Adrenal gland (tissue), 12 donors: ENCODE data around the gene KRTAP10-1. TPM values are rescaled to one million over a fixed set of nuclear protein-coding genes. Genes with fewer than 3 reads are reported as not detected.
A peak's percentile ranks its signal among the peaks of the same experiment; 100 is the strongest.
"Not testable (repeated sequence)": the region's sequence is repeated elsewhere in the genome, so short reads cannot be mapped to it uniquely, and the experiment has no call there.

ENCODE experiments used
- DNase-seq, 7 donors: peaks; one replicate each; pipeline ENCODE4 v3.0.0-alpha.2; 2019 to 2020
- H3K27ac ChIP-seq, 5 donors: fragments of 200-600 bp; sonication (generic) in 4 of 5; 1 replicate in 3 of 5; 2 replicates in 2 of 5; pipeline versions ENCODE4 v1.5.1 to v1.8.0; 2016 to 2020; ENCODE audit warnings: mild to moderate bottlenecking in 1 of 5
- H3K27me3 ChIP-seq: fragments of 200-600 bp; 2 replicates; pipeline ENCODE4 v1.8.0; 2021
- H3K36me3 ChIP-seq, 2 donors: fragments of 200-600 bp; replicated peaks in 1 of 2; 1 replicate in 1 of 2; 2 replicates in 1 of 2; pipeline versions ENCODE4 v1.5.1 to v1.8.0; 2018 to 2022
- H3K4me1 ChIP-seq, 2 donors: fragments of 200-600 bp; replicated peaks in 1 of 2; 1 replicate in 1 of 2; 2 replicates in 1 of 2; pipeline versions ENCODE4 v1.5.1 to v1.8.0; 2018 to 2021
- H3K4me3 ChIP-seq, 4 donors: fragments of 200-600 bp; sonication (generic) in 3 of 4; one replicate each; pipeline ENCODE4 v1.5.1; 2016 to 2018
- H3K9me3 ChIP-seq, 3 donors: fragments of 200-600 bp; sonication (generic) in 1 of 3; replicated peaks in 1 of 3; 1 replicate in 2 of 3; 2 replicates in 1 of 3; pipeline versions ENCODE4 v1.5.1 to v1.8.0; 2016 to 2021
- CTCF ChIP-seq, 6 experiments: fragments of 450-650 bp in 4 of 6; fragments of 200-600 bp in 2 of 6; sonication (generic) in 1 of 6; IDR thresholded peaks; 1 replicate in 5 of 6; 2 replicates in 1 of 6; pipeline versions ENCODE4 v1.5.1 to v1.8.0; 2016 to 2021; ENCODE audit warnings: antibody characterized with exemption in 6 of 6, mild to moderate bottlenecking in 2 of 6, moderate library complexity in 1 of 6
- POLR2A ChIP-seq, 2 donors: fragments of 450-650 bp; IDR thresholded peaks; one replicate each; pipeline ENCODE4 v1.6.1; 2017; ENCODE audit warnings: antibody characterized with exemption in 2 of 2, mild to moderate bottlenecking in 2 of 2, moderate library complexity in 1 of 2
- WGBS, 4 donors: extraction: QIAGEN DNeasy Blood & Tissue Kit in 2 of 4; methylation state at CpG; one replicate each; pipeline versions ENCODE4 v1.1.5 to v1.1.7; 2013 to 2017; 5-methylcytosine and 5-hydroxymethylcytosine counted together
- intact Hi-C, 2 donors: fragments of 100-400 bp; cut with DNase I; formaldehyde crosslinking; loops; one replicate each; pipeline versions ENCODE4 v1.14.1 to v1.15.0; 2022 to 2023
- polyA plus RNA-seq, 3 donors: library from polyadenylated mRNA; stranded (reverse); fragments of 200-250 nt in 2 of 3; fragments of 350-450 nt in 1 of 3; fragmentation: Illumina TruSeq in 1 of 3; extraction: RNeasy Lipid Tissue Mini Kit (QIAGEN cat#74804) in 1 of 3; gene quantifications; one replicate each; pipeline ENCODE4 v1.2.3, GENCODE V29; 2013 to 2014
- total RNA-seq, 9 donors: library from RNA; depleted of rRNA in 4 of 9; stranded (reverse); fragments of >200 nt in 4 of 9; fragments of 120-200 nt in 1 of 9; fragmentation: NEBNext Ultra II Directional in 1 of 9; extraction: Animal tissue kit (Norgen Biotek cat#: 25700) in 1 of 9; gene quantifications; one replicate each; pipeline versions ENCODE4 v1.1.0 to v1.2.4, GENCODE V29; 2013 to 2023
- donor health status: healthy with polysubstance abuse.
- donor health status: Bipolar disorder and iron deficiency.
- donor health status: DM: yes; HTN: yes; CAD: no.
- donor health status: DM: no; HTN: no; CAD: no.
- donor health status: DM: no; HTN: no; CAD: no.
- donor health status: DM: yes; HTN: yes; CAD: no.

The KRTAP10-1 gene
- total and polyA plus RNA-seq, 12 donors: not detected

- intact Hi-C loops: no loop called here
- Histone ChIP-seq H3K4me1 (no peaks in the 10 kb centered on the region), H3K4me3 (no peak overlapping the region), H3K27me3 (peaks cover 3% of the 10 kb centered on the region), H3K9me3 (no peaks in the 10 kb centered on the region), H3K36me3 (no peaks in the 10 kb centered on the region), H3K27ac (no peak overlapping the region)
- DNase-seq: peak in 1 of 7 donors; percentile 14
- WGBS, 4 donors: 77 to 82% (median 78%) methylated on average over 19 to 20 of the region's 20 CpGs
- TF ChIP-seq CTCF (IDR thresholded peaks at IDR 0.05) (no peak), POLR2A (IDR thresholded peaks at IDR 0.05) (no peak)
These were observed 35.5 kb upstream of the KRTAP10-1 start for GRCh38 chr21:44575307-44576024.

DNA sequence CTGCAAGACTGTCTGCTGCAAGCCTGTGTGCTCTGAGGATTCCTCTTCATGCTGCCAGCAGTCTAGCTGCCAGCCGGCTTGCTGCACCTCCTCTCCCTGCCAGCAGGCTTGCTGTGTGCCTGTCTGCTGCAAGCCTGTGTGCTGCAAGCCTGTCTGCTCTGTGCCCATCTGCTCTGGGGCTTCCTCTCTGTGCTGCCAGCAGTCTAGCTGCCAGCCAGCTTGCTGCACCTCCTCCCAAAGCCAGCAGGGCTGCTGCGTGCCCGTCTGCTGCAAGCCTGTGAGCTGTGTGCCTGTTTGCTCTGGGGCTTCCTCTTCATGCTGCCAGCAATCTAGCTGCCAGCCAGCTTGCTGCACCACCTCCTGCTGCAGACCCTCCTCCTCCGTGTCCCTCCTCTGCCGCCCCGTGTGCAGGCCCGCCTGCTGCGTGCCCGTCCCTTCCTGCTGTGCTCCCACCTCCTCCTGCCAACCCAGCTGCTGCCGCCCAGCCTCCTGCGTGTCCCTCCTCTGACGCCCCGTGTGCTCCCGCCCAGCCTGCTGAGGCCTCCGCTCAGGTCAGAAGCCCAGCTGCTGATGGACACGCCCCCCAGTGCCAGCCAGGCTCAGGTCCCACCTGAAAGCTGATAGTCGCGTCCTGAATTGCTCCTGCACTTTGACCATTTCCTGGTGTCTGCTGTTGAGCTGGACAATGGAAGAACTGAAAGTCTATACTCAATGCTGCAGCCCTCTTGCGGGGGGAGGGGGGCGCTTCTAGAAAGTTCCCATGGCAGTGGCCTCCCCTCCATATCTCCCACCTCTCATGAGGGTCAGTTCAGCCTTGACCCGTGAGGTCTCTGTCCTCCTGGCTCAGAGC is 34.7 kb upstream of the KRTAP10-1 start:
- 34 to 46% (median 40%) methylated on average over 6 to 21 of the region's 21 CpGs for whole genome bisulfite sequencing, 4 donors
- TF ChIP-seq POLR2A (IDR thresholded peaks at IDR 0.05): no peak
- TF ChIP-seq CTCF (IDR thresholded peaks at IDR 0.05): no peak
- H3K27me3 ChIP-seq: peaks cover 3% of the 10 kb centered on the region
- H3K36me3 ChIP-seq: no peaks in the 10 kb centered on the region
- no peaks in the 10 kb centered on the region for H3K4me1 ChIP-seq
- intact Hi-C loops: no loop called here
- no peak overlapping the region for H3K27ac ChIP-seq
- no peaks in the 10 kb centered on the region for H3K9me3 ChIP-seq
- no peak overlapping the region for H3K4me3 ChIP-seq
- peak in 1 of 7 donors; percentile 13 for DNase-seq

DNA sequence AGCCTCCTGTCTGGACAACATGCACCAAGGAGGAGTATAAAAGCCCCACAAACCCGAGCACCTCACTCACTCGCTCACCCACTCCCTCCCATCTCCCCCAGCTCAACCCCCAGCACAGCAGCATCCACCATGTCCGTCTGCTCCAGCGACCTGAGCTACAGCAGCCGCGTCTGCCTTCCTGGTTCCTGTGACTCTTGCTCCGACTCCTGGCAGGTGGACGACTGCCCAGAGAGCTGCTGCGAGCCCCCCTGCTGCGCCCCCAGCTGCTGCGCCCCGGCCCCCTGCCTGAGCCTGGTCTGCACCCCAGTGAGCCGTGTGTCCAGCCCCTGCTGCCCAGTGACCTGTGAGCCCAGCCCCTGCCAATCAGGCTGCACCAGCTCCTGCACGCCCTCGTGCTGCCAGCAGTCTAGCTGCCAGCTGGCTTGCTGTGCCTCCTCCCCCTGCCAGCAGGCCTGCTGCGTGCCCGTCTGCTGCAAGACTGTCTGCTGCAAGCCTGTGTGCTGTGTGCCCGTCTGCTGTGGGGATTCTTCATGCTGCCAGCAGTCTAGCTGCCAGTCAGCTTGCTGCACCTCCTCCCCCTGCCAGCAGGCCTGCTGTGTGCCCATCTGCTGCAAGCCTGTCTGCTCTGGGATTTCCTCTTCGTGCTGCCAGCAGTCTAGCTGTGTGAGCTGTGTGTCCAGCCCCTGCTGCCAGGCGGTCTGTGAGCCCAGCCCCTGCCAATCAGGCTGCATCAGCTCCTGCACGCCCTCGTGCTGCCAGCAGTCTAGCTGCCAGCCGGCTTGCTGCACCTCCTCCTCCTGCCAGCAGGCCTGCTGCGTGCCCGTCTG is 33.8 kb upstream of the KRTAP10-1 start, which contains the start of gene KRTAP10-4:
Gene KRTAP10-4, plus strand, starts transcription at position 100 of the 827 bp plus-strand sequence. Its CDS starts 30 bp downstream, at position 130.
- H3K27ac ChIP-seq, H3K36me3 ChIP-seq, H3K9me3 ChIP-seq, H3K4me1 ChIP-seq, H3K27me3 ChIP-seq, intact Hi-C loops, H3K4me3 ChIP-seq: not testable (repeated sequence)
- WGBS, 4 donors: 34 to 67% (median 57%) methylated on average over 7 to 22 of the region's 25 CpGs
- DNase-seq: peak in 1 of 7 donors; percentile 27

GRCh38 chr21:44572959-44573583 is 33.1 kb upstream of the KRTAP10-1 start:
- H3K9me3 ChIP-seq: no peaks in the 10 kb centered on the region
- H3K36me3 ChIP-seq: no peaks in the 10 kb centered on the region
- peaks cover 3% of the 10 kb centered on the region for H3K27me3 ChIP-seq
- intact Hi-C loops: no loop called here
- H3K4me3 ChIP-seq: no peak overlapping the region
- WGBS, 4 donors: 72 to 83% (median 76%) methylated on average over 15 of the region's 15 CpGs
- DNase-seq: peak in 1 of 7 donors; percentile 11
- H3K27ac ChIP-seq: no peak overlapping the region
- TF ChIP-seq CTCF (IDR thresholded peaks at IDR 0.05): no peak
- no peak for TF ChIP-seq POLR2A (IDR thresholded peaks at IDR 0.05)
- H3K4me1 ChIP-seq: no peaks in the 10 kb centered on the region
